ENCODE measurements around the gene KAT7.

- TF ChIP-seq FOXM1 (IDR thresholded peaks at IDR 0.05; ENCODE audit: low read depth), result no peak
- TF ChIP-seq CTCF (IDR thresholded peaks at IDR 0.05), result no peak
- no peak for TF ChIP-seq FOXJ3 (CRISPR knock-in tag; IDR thresholded peaks at IDR 0.05)
- TF ChIP-seq EZH2phosphoT487 (IDR thresholded peaks at IDR 0.05; ENCODE audit: borderline replicate concordance, low read depth), result no peak
- no peak for TF ChIP-seq POLR2AphosphoS5 (IDR thresholded peaks at IDR 0.05; ENCODE audit: low read depth, low read length)
- no peak for TF ChIP-seq RAD21 (IDR thresholded peaks at IDR 0.05; ENCODE audit: low read length)
- TF ChIP-seq SIN3A (IDR thresholded peaks at IDR 0.05; ENCODE audit: borderline replicate concordance, low read depth, low read length), result no peak
- TF ChIP-seq TEAD4 (IDR thresholded peaks at IDR 0.05; ENCODE audit: borderline replicate concordance, insufficient read depth), result no peak
- TF ChIP-seq TAF1 (IDR thresholded peaks at IDR 0.05; ENCODE audit: borderline replicate concordance, low read depth, low read length), result no peak
- TF ChIP-seq GABPA (IDR thresholded peaks at IDR 0.05; ENCODE audit: low read depth), result no peak
Observed at GRCh38 chr17:49762151-49762941, 26.1 kb upstream of the KAT7 start.

Measured in SK-N-SH (cell line).